Upper lobe of left lung (tissue), 4 donors: ENCODE results near the gene NR3C2.

ENCODE experiments used
- POLR2A ChIP-seq, 4 donors: fragments of 450-650 bp; IDR thresholded peaks; one replicate each; pipeline ENCODE4 v1.5.1; 2016 to 2017; ENCODE audit warnings: antibody characterized with exemption in 4 of 4, mild to moderate bottlenecking in 2 of 4
- TF ChIP-seq, protein P1 (sequence below), 6 experiments: fragments of 450-650 bp in 4 of 6; fragments of 200-600 bp in 2 of 6; sonication (generic) in 2 of 6; IDR thresholded peaks; one replicate each; pipeline ENCODE4 v1.5.1; 2016 to 2019; ENCODE audit warnings: antibody characterized with exemption in 6 of 6

DNA sequence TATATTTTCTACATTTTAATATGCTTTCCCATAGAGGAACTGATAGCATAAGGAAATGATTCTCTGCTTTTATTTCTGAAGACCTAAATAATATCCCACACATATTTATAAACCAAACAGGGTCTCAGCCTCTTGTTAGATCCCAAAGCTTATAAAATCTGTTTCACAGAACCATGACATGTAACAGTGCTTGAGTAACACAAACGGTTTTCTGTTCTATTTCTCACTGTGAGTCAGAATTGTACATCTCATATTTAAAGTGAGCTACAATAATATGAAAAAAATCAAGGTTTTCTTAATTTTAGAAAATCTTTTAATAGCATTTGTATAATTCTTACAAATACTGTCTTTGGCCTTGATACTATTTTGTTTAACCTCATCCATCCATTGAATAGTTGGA, 51.2 kb downstream of the NR3C2 start:
- TF ChIP-seq, protein P1, sequence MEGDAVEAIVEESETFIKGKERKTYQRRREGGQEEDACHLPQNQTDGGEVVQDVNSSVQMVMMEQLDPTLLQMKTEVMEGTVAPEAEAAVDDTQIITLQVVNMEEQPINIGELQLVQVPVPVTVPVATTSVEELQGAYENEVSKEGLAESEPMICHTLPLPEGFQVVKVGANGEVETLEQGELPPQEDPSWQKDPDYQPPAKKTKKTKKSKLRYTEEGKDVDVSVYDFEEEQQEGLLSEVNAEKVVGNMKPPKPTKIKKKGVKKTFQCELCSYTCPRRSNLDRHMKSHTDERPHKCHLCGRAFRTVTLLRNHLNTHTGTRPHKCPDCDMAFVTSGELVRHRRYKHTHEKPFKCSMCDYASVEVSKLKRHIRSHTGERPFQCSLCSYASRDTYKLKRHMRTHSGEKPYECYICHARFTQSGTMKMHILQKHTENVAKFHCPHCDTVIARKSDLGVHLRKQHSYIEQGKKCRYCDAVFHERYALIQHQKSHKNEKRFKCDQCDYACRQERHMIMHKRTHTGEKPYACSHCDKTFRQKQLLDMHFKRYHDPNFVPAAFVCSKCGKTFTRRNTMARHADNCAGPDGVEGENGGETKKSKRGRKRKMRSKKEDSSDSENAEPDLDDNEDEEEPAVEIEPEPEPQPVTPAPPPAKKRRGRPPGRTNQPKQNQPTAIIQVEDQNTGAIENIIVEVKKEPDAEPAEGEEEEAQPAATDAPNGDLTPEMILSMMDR (IDR thresholded peaks at IDR 0.05), result no peak
- no peak for TF ChIP-seq POLR2A (IDR thresholded peaks at IDR 0.05)
